ENCODE results near the gene SMAP1. TPM values are rescaled to one million over a fixed set of nuclear protein-coding genes. Genes with fewer than 3 reads are reported as not detected.

SMAP1 gene
- total and polyA plus RNA-seq, 11 donors, result 10.9 to 35.1 (median 29.9) TPM

DNA sequence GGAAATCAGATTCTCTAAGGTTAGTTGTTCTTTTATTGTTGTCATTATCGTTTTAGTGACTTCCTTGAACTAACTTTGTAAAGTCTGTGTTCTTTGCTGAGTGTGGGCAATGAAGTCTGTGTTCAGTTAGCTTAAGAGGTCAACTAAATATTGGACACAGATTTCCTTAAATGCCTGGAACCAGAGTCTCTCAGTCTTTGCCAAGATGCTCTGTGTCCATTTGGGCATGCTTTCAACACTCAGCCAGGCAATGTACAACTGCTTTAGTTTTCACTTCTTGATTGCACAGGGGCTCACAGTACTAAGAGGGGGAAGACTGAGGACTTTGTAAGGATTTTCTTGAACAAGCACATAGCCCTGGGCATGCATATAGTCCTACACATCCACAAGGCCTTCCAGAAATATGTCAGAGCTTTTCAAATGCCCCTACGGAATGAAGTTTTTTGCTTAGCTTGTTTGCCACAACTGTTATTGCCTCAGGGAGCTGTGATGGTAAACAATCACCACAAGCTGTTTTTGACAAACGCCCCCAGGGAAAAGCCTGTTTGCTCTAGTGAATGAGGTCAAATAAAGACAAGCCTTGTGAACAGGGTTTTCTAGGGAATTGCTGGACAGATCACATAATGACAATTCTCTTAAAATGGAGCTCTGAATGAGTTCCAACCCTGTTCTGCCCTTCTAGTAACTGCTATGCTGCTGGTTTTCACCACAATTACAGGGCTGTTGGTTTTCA lies 206.7 kb downstream of the SMAP1 start:
- Histone ChIP-seq H3K36me3 (no peaks in the 10 kb centered on the region), H3K4me3 (no peak overlapping the region), H3K9me3 (peaks cover 0 to 37% (median 15%) of the 10 kb centered on the region in 12 donors), H3K27me3 (no peaks in the 10 kb centered on the region), H3K4me1 (no peaks in the 10 kb centered on the region), H3K27ac (no peak overlapping the region)
- TF ChIP-seq, protein P1, sequence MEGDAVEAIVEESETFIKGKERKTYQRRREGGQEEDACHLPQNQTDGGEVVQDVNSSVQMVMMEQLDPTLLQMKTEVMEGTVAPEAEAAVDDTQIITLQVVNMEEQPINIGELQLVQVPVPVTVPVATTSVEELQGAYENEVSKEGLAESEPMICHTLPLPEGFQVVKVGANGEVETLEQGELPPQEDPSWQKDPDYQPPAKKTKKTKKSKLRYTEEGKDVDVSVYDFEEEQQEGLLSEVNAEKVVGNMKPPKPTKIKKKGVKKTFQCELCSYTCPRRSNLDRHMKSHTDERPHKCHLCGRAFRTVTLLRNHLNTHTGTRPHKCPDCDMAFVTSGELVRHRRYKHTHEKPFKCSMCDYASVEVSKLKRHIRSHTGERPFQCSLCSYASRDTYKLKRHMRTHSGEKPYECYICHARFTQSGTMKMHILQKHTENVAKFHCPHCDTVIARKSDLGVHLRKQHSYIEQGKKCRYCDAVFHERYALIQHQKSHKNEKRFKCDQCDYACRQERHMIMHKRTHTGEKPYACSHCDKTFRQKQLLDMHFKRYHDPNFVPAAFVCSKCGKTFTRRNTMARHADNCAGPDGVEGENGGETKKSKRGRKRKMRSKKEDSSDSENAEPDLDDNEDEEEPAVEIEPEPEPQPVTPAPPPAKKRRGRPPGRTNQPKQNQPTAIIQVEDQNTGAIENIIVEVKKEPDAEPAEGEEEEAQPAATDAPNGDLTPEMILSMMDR (IDR thresholded peaks at IDR 0.05), result no peak
- 58 to 71% (median 60%) methylated on average over 3 of the region's 3 CpGs for WGBS, 4 donors
- no peak for ATAC-seq
- DNase-seq, result no peak
- intact Hi-C loops (cut with DNase I), result no loop called here

DNA sequence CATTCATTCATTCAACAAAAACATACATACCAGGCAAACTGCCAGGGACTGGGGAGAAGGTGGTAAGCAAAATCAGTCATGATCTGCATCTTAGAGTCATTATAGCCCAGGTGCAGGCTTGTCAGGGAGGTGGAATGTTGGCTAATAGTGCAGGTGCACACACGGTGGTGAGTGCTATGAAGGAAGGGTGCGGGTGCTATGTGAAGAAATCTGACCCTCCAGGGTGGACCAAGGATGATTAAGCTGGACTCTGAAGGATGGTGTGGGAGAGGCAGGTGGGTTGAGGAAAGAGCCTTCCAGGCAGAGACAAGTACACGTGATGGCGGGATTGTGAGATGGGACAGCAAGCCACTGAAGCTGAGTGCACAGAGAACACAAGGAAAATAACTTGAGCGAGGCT lies 211.8 kb downstream of the SMAP1 start:
- ATAC-seq (no peak), DNase-seq (no peak)
- Histone ChIP-seq H3K27me3 (no peaks in the 10 kb centered on the region), H3K4me3 (no peak overlapping the region), H3K9me3 (peaks cover 0 to 7% (median 0%) of the 10 kb centered on the region in 12 donors), H3K36me3 (no peaks in the 10 kb centered on the region), H3K4me1 (no peaks in the 10 kb centered on the region), H3K27ac (no peak overlapping the region)
- no peak for TF ChIP-seq POLR2A (IDR thresholded peaks at IDR 0.05)
- TF ChIP-seq, protein P1 (IDR thresholded peaks at IDR 0.05), result no peak
- intact Hi-C loops (cut with DNase I), result loop anchor here in 1 of 10 donors (2.0 kb wide), 1 partner anchor 171 kb away; no protein-coding TSS in a partner anchor
- 84 to 91% (median 87%) methylated on average over 5 of the region's 5 CpGs for WGBS, 4 donors

DNA sequence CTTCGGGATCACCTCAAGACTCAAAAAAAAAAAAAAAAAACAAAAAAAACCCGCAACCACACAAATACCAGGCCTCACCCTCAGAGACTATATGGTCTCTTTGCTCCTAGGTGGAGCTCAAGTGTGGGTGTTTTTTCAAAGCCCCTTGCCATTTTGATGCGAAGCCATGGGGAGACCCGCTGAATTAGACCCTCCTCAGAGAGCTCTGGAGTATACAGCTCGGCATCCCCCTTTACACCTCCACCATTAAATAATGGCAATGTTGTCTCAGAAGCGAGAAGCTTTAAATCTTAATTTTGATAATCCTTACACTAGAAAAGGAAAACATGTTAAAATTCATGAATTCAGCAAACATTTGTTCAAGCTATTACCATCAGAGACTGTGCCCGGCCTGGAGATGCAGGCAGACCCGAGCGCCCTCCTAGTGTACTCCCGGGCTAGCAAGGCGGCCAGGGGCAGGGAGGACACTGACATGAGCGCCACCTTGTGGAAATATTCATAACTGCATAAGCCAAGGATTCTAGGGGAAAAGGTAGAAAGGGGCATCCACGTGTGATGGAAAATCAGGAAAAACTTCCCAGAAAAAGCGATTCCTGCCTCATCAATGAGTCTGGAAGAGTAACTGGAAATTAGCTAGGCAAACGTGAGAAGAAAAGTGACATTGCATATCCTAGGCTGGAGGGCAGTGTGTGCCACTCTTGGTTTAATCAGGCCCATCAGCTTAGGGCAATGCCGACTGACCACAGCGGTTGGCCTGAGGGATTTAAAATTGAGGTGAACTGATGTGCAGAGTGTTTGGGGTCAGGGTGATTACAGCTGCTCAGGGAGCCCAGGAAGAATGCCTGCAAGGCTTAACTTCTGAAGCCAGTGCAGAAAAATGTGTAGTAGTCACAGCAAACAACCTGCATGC lies 216.6 kb downstream of the SMAP1 start:
- Histone ChIP-seq H3K36me3 (no peaks in the 10 kb centered on the region), H3K4me3 (no peak overlapping the region), H3K27ac (no peak overlapping the region), H3K9me3 (no peaks in the 10 kb centered on the region), H3K27me3 (no peaks in the 10 kb centered on the region), H3K4me1 (no peaks in the 10 kb centered on the region)
- TF ChIP-seq, protein P1 (IDR thresholded peaks at IDR 0.05), result peak; percentile 79 to 96 (median 93)
- TF ChIP-seq POLR2A (IDR thresholded peaks at IDR 0.05), result no peak
- WGBS, 4 donors, result 40 to 42% (median 41%) methylated on average over 17 of the region's 17 CpGs
- intact Hi-C loops (cut with DNase I), result loop anchor here (1.0 to 10.0 kb wide), 11 partner anchors 176 to 570 kb away; partner anchors contain the start of gene SDHAF4 (in 1 of the 10)
- DNase-seq, result peak; percentile 48 to 72 (median 57)
- ATAC-seq, result peak; percentile 48 to 90 (median 85)

DNA sequence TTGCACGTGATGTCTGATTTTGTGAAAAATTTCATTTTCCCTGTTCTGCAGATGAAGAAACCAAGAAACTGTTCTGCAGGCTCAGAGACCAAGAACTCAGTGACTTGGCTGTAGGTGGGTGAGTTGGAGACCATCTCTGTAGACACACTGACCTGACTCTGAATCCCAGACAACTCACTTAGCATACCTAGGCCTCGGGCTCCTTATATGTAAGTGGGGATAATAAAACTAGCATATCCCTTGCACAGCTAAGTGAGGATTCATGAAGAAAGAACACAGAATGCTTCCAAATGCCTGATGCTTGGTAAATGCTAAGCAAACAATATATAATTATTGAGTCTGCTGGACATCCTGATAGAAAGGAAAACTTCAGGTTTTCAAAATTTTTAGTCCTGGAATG lies 218.4 kb downstream of the SMAP1 start:
- no peaks in the 10 kb centered on the region for H3K27me3 ChIP-seq
- H3K4me3 ChIP-seq, result no peak overlapping the region
- no peak overlapping the region for H3K27ac ChIP-seq
- WGBS, 4 donors, result 77 to 91% (median 90%) methylated on average over 2 of the region's 2 CpGs
- no peaks in the 10 kb centered on the region for H3K4me1 ChIP-seq
- DNase-seq (no peak), ATAC-seq (no peak)
- H3K9me3 ChIP-seq, result no peaks in the 10 kb centered on the region
- intact Hi-C loops (cut with DNase I), result loop anchor here in 6 of 10 donors (10.0 kb wide), 3 partner anchors 321 to 571 kb away; partner anchors contain the start of gene SDHAF4 (in 1 of the 6)
- no peaks in the 10 kb centered on the region for H3K36me3 ChIP-seq
- TF ChIP-seq POLR2A (IDR thresholded peaks at IDR 0.05), result no peak
- TF ChIP-seq, protein P1 (IDR thresholded peaks at IDR 0.05), result no peak

Data from heart left ventricle (tissue), 16 donors.